ENCODE measurements around the gene CCDC69. TPM values are rescaled to one million over a fixed set of nuclear protein-coding genes. Genes with fewer than 3 reads are reported as not detected.
A peak's percentile ranks its signal among the peaks of the same experiment; 100 is the strongest.
"Not testable (repeated sequence)": the region's sequence is repeated elsewhere in the genome, so short reads cannot be mapped to it uniquely, and the experiment has no call there.

Gene CCDC69
- total RNA-seq, 1 donor from 2014 or later = 0.78 TPM

DNA sequence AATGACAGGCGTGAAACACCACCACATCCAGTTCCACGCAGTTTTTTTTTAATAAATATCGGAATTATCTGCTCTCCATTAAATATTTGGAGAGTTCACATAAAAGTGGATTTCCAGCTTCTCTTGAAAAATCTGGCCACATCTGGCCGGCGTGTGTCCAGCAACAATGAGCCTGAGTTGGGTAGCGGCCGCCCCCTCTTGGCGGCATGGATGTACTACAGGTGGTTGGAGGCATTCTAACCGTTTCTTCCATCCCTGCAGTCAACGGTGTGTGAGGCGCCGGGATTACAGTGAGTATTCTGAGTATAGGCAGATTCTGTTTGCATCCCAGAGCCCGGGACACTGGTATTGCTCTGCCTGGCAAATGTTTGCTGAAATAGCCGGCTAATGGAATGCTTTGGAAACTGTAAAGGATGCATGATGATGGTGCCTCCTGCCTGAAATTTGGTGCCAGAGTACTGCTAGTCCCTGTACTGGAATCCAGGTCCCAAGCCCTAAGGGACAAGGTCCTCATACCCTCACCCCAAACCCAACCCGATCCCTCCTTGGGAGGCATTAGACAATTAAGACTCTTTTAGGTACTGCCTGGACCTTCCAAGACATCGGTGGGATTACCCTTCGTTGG is 15.5 kb upstream of the CCDC69 start:
- Mint-ChIP-seq H3K27me3 (ENCODE audit: unreplicated experiment) (peaks cover 14% of the 10 kb centered on the region), H3K4me1 (ENCODE audit: unreplicated experiment) (peaks cover 6% of the 10 kb centered on the region), H3K9me3 (ENCODE audit: unreplicated experiment) (no peaks in the 10 kb centered on the region), H3K4me3 (ENCODE audit: unreplicated experiment) (no peak overlapping the region), H3K36me3 (ENCODE audit: unreplicated experiment) (no peaks in the 10 kb centered on the region), H3K27ac (ENCODE audit: unreplicated experiment) (no peak overlapping the region)
- no peak for DNase-seq (ENCODE audit: extremely low spot score, unreplicated experiment)
- TF ChIP-seq, protein P1, sequence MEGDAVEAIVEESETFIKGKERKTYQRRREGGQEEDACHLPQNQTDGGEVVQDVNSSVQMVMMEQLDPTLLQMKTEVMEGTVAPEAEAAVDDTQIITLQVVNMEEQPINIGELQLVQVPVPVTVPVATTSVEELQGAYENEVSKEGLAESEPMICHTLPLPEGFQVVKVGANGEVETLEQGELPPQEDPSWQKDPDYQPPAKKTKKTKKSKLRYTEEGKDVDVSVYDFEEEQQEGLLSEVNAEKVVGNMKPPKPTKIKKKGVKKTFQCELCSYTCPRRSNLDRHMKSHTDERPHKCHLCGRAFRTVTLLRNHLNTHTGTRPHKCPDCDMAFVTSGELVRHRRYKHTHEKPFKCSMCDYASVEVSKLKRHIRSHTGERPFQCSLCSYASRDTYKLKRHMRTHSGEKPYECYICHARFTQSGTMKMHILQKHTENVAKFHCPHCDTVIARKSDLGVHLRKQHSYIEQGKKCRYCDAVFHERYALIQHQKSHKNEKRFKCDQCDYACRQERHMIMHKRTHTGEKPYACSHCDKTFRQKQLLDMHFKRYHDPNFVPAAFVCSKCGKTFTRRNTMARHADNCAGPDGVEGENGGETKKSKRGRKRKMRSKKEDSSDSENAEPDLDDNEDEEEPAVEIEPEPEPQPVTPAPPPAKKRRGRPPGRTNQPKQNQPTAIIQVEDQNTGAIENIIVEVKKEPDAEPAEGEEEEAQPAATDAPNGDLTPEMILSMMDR (IDR thresholded peaks at IDR 0.05) = peak; percentile 68

DNA sequence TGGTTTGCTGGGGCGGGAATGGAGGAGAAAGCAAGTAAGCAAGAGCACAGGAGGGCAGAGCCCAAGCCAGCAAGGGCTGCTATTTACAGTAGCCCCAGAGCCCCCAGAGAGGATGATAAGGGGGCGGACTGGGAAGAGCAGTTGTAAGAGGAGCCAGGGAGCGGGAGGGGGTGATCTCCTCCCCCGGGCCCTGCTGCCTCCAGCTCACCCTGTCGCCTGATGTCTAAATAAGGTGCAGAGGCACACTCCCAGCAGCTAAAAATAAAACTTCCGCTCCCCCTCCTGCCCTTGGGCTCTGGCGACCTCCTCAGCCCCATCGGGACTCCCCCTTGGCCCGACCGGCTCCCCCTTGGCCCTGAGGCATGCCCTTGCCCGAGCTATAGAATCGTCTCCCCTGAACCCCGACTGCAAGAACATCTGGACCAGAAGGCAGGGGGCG is 14.4 kb upstream of the CCDC69 start:
- Mint-ChIP-seq H3K4me1 (ENCODE audit: unreplicated experiment) (peaks cover 6% of the 10 kb centered on the region), H3K9me3 (ENCODE audit: unreplicated experiment) (no peaks in the 10 kb centered on the region), H3K27me3 (ENCODE audit: unreplicated experiment) (peaks cover 17% of the 10 kb centered on the region), H3K36me3 (ENCODE audit: unreplicated experiment) (no peaks in the 10 kb centered on the region), H3K27ac (ENCODE audit: unreplicated experiment) (no peak overlapping the region), H3K4me3 (ENCODE audit: unreplicated experiment) (no peak overlapping the region)
- no peak for DNase-seq (ENCODE audit: extremely low spot score, unreplicated experiment)
- TF ChIP-seq, protein P1 (IDR thresholded peaks at IDR 0.05) = no peak

DNA sequence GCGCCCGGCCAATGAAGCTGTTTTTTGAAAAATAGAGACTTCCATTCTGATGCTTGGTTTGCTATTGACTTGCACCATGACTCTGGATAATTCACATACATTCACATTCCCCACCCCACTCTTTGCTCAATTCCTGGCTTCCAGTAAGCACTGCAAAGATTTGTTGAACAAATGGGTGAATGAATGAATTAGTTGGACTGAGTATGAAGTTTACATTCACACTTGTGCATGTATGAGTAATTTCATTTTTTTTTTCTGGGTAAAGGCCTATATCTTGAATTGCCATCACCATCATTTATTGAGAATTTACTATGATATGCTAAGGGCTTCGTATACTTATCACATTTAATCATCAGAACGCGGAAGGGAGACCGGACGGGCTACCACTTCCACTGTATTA is 13.8 kb upstream of the CCDC69 start:
- H3K27ac Mint-ChIP-seq (ENCODE audit: unreplicated experiment) = no peak overlapping the region
- no peak for DNase-seq (ENCODE audit: extremely low spot score, unreplicated experiment)
- no peaks in the 10 kb centered on the region for H3K36me3 Mint-ChIP-seq (ENCODE audit: unreplicated experiment)
- peaks cover 24% of the 10 kb centered on the region for H3K27me3 Mint-ChIP-seq (ENCODE audit: unreplicated experiment)
- TF ChIP-seq, protein P1 (IDR thresholded peaks at IDR 0.05) = no peak
- peaks cover 6% of the 10 kb centered on the region for H3K4me1 Mint-ChIP-seq (ENCODE audit: unreplicated experiment)
- H3K9me3 Mint-ChIP-seq (ENCODE audit: unreplicated experiment) = no peaks in the 10 kb centered on the region
- H3K4me3 Mint-ChIP-seq (ENCODE audit: unreplicated experiment) = no peak overlapping the region

DNA sequence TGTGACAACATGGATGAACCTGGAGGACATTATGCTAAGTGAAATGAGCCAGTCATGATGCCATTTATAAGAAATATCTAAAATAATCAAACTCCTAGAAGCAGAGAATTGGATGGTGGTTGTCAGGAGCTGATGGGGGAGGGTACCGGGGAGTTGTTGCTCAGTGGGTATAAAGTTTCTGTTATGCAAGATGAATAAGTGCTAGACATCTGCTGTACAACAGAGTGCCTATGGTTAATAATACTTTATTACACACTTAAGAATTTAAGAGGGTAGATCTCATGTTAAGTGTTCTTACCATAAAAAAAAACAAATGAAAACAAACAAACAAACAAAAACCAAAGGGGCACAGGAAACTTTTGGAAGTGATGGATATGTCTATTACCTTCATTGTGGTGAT is 13.0 kb upstream of the CCDC69 start:
- Mint-ChIP-seq H3K4me3 (ENCODE audit: unreplicated experiment) (no peak overlapping the region), H3K9me3 (ENCODE audit: unreplicated experiment) (no peaks in the 10 kb centered on the region), H3K27ac (ENCODE audit: unreplicated experiment) (no peak overlapping the region), H3K27me3 (ENCODE audit: unreplicated experiment) (peaks cover 28% of the 10 kb centered on the region), H3K36me3 (ENCODE audit: unreplicated experiment) (no peaks in the 10 kb centered on the region), H3K4me1 (ENCODE audit: unreplicated experiment) (peaks cover 6% of the 10 kb centered on the region)
- TF ChIP-seq, protein P1 (IDR thresholded peaks at IDR 0.05) = no peak
- no peak for DNase-seq (ENCODE audit: extremely low spot score, unreplicated experiment)

DNA sequence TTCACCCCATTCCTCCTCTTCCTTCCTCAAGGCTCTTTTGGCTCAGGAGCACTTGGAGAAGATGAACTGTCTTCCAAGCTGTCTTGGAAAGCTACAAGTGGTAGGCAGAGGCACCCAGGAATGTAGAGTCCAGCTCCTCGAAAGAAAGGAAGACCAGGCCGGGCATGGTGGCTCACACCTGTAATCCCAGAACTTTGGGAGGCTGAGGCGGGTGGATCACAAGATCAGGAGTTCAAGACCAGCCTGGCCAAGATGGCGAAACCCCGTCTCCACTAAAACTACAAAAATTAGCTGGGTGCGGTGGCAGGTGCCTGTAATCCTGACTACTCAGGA is 11.3 kb upstream of the CCDC69 start:
- H3K27ac Mint-ChIP-seq (ENCODE audit: unreplicated experiment); H3K4me3 Mint-ChIP-seq (ENCODE audit: unreplicated experiment); H3K36me3 Mint-ChIP-seq (ENCODE audit: unreplicated experiment); H3K4me1 Mint-ChIP-seq (ENCODE audit: unreplicated experiment); H3K9me3 Mint-ChIP-seq (ENCODE audit: unreplicated experiment); DNase-seq (ENCODE audit: extremely low spot score, unreplicated experiment): not testable (repeated sequence)
- H3K27me3 Mint-ChIP-seq (ENCODE audit: unreplicated experiment) = peaks cover 38% of the 10 kb centered on the region
